Amniotic epithelial cell (primary cell): ENCODE measurements around the gene ATAD3C.
"Not testable (repeated sequence)": the region's sequence is repeated elsewhere in the genome, so short reads cannot be mapped to it uniquely, and the experiment has no call there.

Experiments used
- DNase-seq: peaks from one replicate; pipeline ENCODE4 v3.0.0-alpha.2; 2010; ENCODE audit warnings: low read depth

The ATAD3C gene, protein sequence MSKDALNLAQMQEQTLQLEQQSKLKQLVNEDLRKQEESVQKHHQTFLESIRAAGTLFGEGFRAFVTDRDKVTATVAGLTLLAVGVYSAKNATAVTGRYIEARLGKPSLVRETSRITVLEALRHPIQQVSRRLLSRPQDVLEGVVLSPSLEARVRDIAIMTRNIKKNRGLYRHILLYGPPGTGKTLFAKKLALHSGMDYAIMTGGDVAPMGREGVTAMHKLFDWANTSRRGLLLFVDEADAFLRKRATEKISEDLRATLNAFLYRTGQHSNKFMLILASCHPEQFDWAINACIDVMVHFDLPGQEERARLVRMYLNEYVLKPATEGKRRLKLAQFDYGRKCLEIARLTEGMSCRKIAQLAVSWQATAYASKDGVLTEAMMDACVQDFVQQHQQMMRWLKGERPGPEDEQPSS

DNA sequence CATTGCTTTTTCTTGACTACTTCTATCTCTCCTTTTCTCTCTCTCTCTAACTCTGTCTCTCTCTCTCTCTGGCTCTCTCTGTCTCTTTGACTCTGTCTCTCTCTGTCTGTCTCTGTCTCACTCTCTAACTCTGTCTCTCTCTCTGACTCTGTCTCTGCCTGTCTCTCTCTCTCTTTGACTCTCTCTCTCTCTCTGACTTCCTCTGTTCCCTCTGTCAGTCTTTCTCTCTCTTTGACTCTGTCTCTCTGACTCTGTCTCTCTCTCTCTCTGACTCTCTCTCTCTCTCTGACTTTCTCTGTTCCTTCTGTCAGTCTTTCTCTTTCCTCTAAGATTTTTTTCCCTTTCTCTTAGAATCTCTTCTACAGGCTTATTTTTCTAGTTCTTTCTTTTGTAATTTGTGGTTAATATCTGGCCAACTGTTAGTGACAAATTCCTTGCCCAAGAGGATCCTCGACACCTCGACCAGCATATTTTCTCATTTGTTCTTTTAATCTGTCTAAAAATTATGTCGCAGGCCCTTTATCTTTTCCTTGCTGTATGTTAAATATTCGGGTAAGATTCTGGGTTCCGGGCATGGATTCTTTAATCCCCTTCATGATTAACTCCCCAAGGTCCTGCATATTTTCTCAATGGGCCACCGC is at the start of gene ATAD3C:
ATAD3C (plus strand) TSS at position 591 of the 641 bp plus-strand sequence. CDS start 995 bp downstream, outside the sequence.
- no peak for DNase-seq

GRCh38 chr1:1399872-1400575 is 49.5 kb upstream of the ATAD3C start:
- DNase-seq: no peak

DNA sequence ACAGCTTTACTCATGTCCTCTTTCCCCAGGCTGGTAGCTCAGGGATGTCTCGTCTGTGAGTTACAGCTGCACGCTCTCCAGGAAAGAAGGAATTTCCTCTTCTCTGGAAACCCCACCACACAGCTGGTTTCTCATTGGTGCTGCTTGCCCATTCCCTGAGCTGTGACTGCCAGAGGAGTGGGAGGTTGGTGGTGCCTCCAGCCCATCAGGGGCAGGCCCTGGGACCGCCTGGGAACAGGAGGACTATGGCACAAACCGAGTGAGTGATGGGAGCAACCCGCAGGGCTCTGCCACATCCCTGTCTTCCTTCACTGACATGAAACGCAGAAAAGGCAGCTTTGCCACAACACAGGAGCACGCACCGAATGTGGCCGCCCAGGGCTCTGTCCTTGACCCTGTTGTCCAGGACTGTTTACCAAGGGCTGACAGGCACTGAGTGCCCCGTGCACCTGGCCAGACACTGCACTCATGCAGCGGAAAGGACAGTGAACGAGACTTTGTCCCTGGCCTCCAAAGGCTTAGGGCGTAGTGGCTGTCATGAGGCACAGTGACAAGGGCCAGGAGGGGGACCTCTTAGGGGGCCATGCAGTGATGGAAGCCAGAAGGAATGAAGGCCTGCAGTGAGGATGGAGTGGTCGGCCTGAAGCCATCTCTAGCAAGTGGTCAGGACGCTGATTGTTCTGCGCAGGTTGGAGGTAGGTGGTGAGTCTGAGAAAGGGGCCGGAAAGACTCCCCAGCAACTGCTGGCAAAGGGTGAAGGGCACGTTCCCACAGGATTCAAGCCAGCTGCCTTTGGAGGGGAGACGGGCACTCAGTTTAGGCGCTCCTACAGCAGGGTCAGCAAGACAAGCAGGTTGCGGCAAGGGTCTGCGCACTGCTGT is 48.7 kb upstream of the ATAD3C start:
- DNase-seq: no peak

- no peak for DNase-seq
These were observed 48.0 kb upstream of the ATAD3C start for GRCh38 chr1:1401457-1402010.

DNA sequence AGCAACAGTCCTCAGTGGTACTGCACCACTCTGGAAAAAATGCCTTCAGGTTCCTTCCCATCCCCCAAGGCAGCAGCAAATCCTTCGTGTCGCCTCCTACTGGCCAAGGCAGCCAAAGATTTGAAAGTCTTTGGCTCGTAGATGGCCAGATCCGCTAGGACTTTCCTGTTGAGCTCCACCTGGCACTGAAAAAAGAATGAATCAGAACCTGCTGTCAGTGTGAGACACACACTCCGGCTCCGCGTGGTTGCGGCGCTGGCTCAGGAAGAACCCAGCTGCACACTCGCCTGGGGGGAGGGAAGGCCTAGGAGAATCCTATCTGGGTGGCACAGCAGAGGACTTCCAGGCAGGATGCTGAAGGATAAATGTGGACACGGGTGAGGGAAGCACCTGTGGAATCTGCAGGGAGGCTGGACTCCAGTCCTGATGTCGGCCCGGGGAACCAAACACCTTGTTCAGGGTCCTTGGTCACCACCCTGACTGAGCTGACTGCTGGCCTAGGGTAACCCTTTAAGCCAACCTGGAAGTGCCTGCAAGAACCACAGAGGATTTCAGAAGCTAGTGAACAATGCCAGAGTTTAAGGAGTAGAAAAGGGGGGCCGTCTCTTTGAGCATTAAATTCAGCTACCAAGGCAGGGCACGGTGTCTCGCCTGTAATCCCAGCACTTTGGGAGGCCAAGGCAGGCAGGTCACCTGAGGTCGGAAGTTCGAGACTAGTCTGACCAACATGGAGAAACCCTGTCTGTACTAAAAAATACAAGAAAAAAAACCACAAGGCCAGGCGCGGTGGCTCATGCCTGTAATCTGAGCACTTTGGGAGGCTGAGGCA is 47.2 kb upstream of the ATAD3C start:
- DNase-seq: peak; percentile 80

GRCh38 chr1:1402901-1403392 is 46.5 kb upstream of the ATAD3C start:
- not testable (repeated sequence) for DNase-seq

GRCh38 chr1:1403653-1404052 is 45.8 kb upstream of the ATAD3C start:
- no peak for DNase-seq

DNA sequence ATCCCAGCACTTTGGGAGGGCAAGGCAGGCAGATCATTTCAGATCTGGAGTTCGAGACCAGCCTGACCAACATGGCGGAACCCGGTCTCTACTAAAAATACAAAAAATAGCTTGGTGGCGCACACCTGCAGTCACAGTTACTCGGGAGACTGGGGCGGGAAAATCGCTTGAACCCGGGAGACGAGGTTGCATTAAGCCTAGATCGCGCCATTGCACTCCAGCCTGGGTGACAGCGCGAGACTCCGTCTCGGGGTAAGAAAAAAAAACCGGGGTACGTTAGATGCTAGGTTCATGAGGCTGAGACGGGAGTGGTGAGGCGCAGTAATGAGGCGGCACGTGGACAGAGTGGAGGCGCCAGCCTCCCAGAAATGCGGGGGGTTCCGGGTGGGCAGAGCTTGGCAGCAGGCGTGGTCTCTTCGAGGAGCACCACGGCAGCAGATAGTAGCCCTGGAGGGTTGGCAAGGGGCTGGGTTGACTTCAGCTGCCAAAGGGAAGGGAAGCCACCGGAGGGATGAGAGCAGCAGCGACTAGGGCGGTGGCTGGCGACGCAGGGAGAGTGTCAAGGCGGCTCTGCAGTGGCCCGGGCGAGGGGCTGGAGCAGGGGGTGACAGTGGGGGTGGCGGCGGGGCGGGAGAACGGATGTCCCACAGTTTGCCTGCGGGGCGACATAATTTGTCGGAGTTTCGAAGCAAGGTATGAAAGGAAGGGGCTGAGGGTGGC is 43.2 kb upstream of the ATAD3C start:
- no peak for DNase-seq

- peak; percentile 87 for DNase-seq
These were observed 42.5 kb upstream of the ATAD3C start, which contains the start of gene MRPL20 for GRCh38 chr1:1406821-1407635. TSS of gene MRPL20 (minus strand) at chr1:1407293. CDS start at chr1:1407217, 76 bp downstream.

- peak; percentile 43 for DNase-seq
These were observed 41.7 kb upstream of the ATAD3C start for GRCh38 chr1:1407636-1408318.

GRCh38 chr1:1410238-1410637 is 39.3 kb upstream of the ATAD3C start:
- not testable (repeated sequence) for DNase-seq

- DNase-seq: no peak
These were observed 37.9 kb upstream of the ATAD3C start for GRCh38 chr1:1411626-1412025.

- not testable (repeated sequence) for DNase-seq
These were observed 37.1 kb upstream of the ATAD3C start for GRCh38 chr1:1412311-1412902.

DNA sequence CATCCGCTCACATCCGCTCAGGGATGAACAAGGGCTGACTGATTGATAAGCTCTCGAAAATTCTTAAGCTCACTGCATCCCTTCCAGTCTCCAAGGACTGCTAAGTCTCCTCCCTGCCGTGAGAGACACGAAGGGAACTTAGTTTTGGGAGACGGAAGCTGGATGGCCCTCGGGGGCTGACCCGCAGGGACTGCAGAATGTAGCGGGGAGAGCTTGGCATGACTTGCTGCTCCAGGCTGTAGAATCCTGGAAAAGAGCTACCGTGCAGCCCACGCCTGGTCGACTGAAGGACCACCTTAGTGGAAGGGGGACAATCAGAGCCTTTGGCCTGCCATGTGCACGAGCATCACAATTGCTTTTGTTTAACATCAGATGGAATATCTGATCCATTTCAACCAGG is 33.7 kb upstream of the ATAD3C start:
- no peak for DNase-seq

DNA sequence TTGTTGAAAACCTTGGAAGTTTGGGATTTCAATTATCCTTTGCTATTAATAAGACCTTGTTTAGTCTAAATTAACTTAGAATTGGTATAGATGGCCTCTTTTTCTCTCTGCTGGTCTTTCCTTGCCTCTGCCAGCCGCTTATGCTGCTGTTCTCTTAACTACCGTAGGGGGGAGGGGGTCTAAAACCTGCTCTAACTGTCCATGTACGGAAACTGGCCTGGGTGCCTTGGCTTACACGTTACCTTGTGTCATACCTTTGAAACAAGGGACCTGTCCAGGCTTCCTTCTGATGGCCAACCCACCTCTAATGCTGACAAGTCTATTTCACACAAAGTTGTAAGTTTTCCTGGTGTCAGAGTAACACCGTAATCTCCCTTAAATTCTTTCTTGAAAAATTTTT is 32.1 kb upstream of the ATAD3C start:
- DNase-seq: not testable (repeated sequence)

- not testable (repeated sequence) for DNase-seq
These were observed 31.5 kb upstream of the ATAD3C start for GRCh38 chr1:1417825-1418463.
